IPS-NIHi11 (cell line): ENCODE data around the gene POLR1A.

ENCODE experiments used
- DNase-seq: peaks from one replicate; pipeline ENCODE4 v3.0.0; 2012; ENCODE audit warnings: mixed read lengths, low spot score

Gene POLR1A

DNA sequence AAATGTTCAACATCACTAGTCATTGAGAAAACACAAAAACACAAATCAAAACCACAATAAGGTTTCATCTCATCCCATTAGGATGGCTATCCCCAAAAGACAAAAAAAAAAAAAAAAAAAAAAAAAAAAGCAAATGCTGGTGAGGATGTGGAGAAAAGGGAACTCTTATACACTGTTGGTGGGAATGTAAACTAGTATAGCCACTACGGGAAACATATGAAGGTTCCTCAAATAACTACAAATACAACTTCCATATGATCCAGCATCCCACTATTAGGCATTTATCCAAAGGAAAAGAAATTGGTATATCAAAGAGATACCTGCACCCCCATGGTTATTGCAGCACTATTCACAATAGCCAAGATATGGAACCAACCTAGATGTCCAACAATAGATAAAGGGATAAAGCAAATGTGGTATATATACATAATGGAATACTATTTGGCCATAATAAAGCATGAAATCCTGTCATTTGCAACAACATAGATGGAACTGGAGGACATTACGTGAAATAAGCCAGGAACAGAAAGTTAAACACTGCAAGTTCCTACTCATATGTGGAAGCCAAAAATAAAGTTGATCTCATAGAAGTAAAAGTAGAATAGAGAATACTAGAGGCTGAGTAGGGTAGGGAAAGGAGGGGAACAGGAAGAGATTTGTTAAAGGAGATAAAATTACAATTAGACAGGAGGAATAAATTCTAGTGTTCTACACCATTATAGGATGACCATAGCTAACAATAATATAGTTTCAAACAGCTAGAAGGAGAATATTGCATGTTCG, 8.4 kb downstream of the POLR1A start:
- DNase-seq, result no peak

DNA sequence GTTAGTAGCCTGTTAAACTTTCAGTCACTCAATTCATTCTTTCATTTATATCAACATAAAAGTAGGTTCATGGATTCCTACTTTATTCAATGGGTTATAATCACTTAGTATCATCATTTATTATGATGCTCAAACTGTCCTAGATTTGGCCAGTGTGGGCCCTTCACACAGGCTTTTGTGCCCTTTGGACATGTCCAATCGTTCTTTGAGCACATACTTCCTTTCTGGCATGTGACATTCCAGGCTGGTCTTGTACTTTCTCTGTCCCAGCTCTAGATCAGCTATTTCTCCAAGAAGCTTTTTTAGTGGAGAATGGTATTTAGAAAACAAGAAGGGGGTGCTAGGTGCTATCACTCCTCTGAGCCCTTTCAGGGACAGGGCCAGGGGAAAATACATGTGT, 11.5 kb downstream of the POLR1A start:
- DNase-seq, result no peak

DNA sequence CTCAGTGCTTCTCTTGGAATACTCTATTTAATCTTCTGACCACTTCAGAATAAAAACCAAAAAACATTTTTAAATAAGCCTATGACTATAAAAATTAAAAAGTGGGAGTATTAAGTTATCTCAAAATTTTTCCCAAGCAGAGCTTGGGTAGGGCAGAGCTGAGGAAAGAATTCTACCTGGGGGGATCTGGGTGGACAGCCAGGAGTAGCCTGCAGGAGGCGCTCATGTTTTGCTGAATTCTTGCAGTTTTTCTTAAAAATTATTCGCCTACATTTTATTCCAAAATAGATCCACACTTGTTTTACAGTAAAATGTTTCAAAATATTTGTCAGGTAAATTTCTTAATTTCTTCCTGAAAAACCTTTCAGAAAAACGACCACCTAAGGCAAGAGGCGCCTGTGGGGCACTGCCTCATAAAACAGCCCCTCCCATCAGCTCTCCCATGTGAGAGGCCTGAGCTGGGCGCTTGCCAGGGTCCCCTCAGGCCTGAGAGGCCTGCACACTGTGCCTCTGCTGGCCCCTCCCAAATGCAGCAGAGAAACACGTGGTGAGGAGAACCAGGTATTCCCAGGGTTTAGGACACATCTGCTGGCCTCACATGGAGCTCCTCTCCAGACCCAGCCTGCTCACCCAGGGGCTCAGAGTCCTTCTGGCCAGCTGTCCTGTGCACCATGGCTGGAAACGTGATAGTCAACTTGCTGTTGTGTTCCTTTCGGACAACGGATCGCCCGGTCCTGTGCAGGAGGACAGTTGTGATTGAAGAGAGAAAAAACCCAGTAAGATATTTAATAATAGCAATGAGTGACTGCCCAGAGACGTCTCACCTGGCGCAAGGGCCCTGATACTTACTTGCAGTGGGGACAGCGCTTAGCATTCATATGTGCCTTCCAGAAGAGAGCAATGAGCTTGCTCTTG, 17.5 kb downstream of the POLR1A start:
- DNase-seq, result peak; percentile 42

DNA sequence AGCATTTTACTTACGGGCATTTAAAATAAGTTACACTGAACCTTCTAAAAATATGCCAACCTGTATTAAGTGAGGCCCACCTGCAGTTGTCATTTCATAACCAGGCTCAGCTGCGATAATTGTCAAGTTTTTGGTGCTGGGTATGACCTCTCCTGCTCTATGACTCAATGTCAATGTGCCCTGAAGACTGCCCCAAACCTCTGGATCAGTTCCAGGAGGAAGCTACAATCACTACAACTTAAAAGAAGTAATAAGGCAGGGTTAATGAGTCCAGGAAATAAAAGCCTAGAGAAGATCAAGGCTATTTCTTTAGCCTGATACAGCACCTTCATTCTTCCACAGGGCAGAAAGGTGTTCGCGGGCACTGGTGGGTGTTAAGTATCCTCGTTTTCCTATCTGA, 22.9 kb downstream of the POLR1A start:
- no peak for DNase-seq

DNA sequence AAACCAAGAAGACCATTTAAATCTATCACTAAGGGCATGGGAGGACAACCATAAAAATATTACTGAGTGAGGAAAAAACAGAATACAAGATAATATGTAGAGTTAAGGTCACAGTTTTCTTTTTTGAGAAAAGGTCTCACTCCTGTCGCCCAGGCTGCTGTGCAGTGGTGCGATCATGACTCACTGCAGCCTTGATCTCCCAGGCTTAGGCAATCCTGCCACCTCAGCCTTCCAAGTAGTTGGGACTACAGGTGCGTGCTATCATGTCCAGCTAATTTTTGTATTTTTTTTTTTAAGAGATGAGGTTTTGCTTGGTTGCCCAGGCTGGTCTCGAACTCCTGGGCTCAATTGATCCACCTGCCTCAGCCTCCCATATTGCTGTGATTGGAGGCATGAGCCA, 24.0 kb downstream of the POLR1A start:
- DNase-seq, result no peak

DNA sequence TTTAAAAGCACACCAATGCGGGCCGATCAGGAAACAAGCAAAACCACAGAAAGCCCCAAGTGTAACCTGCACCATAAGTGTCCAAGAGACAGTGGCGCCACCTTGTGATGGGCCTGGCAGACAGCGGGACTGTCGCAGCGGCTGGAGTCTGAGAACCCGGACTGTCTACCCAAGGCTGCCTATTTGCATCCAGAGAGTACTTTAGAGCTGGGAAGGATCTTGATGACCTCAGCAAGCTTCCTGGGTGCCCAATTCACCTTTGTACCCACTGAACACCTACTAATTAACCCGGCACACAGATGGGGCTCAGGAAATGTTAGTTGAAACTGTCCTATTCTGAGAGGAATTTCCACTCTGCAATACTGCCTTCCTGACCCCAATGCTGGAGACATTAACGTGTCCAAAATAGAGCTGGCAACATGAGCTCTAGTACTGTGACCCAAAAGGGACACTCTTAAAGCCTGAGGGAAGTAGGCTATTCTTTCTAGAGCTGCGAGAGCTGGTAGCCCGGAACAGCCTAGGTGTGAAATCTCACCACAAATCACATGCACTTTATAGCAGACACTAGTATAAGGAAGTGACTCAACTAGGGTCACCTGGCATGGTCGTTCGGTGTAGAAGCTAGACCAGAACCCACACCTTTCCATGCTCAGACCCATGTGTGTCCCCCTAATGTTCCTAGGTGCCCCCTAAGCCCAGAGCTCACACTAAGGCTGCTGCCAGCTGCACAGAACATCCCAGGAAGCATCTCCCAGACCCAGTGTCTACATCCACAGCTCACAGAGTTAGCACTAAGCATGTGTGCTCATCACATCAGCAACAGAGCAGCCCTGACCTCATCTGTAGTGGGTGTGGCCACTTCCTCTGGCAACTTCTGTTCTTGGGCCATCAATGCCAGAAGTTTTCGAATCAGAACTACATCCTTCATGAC, 25.4 kb downstream of the POLR1A start:
- peak; percentile 71 for DNase-seq

DNA sequence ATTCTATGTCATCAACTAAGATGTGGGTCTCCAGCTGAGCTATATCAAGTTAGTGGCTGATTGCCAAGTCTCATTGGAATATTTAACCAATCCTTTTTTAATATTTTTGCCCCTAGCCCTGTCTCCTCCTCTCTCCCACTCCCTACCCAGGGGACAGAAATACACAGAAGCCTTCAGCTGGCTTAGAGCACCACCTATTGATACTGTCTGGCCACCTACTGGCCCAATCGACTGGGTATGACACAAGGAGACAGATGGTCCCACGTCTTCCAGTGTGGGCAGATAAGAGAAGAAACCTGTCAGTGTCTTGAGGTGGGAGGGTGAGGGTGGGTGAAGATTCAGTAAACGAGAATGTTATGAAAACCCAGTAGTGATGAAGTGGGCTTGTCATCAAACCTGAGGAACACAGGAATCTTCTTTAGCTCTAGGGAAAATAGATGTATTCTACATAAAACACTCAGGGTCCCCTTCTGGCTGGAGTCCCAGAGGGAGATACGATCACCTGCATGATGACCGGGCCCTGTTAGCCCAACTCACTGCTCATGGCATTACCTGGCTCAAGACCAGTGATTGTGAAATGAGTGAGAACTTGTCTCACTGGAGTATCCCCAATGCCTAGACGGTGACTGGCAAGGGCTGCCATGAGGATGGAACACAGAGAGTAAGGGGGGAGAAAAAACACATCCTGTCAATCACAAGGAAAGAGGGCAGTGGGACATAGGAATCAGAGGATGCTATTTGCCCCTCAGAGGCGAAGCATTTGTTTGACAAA, 26.7 kb downstream of the POLR1A start:
- no peak for DNase-seq

DNA sequence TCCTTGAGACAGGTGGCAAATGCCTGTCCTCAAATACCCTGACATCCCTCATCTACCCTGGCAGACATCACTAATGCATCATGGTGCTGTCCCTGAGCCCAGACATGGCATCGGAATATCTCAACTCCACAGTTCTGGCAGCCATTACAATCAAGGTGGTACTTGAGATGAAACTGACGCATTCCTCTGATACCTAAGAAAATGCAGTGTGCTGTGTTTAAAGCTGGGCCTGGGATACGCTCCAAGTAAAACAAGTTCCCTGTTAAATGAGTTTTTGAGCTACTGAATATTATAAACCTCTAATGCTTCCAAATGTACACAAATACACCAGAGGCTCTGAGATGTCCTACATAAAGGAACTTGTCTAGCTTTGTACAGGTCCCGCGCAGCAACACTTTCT, 29.8 kb downstream of the POLR1A start:
- DNase-seq, result no peak

DNA sequence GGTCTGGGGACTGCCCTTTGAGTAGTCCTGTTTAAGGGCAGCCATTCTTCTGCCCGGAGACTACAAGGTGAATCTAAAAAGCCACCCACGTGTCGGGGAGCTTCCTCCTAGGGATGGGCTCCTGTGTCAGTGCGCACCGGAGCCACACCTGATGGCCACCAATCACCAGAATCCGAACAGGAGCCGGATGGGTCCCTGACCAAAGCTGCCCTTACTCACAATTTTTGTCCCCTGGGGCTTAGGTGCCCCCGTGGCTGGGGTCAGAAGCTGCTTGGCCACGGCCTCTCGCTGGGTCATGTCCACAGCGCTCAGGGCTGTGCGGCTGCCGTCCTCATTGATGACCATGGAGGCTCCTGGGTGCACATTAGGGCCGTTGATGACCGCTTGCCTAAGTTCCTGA, 30.9 kb downstream of the POLR1A start:
- no peak for DNase-seq

DNA sequence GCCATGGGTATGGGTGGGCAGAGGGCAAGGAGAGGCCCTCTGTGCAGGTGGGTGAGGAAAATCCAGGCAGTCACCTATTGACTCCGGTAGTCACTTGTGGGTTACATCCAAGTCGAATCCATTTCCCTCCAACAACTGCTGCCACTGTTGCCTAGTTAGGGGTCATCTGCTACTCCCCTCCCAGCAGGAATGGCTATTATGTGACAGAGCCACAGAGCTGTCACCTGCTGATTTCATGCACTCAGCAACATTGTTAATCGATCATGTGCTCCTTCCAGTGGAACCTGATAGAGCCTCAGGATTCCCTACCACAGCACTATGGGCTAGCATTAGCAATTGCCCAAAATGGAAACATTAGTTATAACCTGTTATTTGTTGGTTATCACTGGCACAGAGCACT, 31.4 kb downstream of the POLR1A start:
- DNase-seq, result no peak

DNA sequence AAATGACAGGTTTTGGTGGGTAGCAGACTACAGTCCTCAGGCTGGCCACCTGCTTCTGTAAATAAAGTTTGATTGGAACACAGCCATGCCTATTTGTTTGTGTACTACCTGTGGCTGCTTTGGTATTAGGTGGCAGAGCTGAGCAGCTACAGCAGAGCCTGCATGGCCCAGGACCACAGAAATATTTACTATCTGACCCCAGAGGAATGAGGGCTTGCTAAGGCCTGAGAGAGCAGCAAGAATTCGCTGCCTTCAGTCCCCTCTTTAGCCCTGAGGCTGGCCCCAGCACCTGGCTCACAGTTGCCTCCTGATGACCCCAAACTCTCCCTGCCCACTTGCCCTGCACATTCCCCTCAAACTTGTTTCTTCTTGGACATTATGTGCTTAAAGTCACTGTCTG, 32.5 kb downstream of the POLR1A start:
- no peak for DNase-seq

DNA sequence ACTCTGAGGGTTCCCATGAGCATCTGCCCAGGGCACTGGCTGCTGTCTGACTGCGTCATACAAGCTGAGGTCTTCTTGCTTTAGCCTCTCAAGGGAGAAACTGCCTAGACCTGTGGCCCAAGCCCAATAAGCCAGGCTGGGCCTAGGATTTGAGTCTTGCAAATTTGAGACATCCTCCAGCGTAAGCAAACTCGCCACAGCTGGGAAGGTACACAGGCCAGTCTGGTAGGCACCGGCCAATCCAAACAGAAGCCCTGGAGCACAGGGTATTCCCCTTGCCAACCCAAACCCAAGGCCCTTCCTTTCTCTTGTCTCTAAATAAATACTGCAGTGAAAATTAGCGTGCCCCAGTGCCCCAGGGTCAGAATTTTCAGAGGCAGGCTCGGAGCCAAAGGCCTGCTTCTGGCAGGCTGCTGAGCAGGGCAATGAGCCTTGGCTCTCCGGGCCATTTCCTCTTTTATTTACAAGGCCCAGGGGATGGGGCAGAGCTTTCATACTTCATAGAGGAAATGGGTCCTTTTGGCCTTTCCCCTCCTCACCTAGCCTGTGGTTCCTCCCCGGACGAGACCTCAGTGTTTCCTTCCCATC, 33.3 kb downstream of the POLR1A start:
- DNase-seq, result no peak

DNA sequence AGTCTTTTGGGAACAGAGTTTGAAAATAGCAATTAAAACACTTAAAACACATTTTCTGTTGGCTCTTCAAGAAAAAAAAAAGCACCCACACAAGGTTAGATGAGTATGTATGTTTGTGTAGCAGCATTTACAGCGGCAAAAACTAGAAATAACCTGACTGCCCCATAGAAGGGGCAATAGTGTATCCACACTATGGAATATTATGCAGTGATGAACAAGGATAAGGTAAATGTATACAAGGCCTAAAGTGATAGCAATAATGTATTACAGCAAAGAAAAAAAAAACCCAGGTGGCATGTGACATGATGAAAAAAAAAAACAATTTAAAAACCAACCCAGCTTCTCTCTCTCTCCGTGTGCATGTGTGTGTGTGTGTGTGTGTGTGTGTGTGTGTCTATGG, 34.8 kb downstream of the POLR1A start:
- DNase-seq, result no peak

DNA sequence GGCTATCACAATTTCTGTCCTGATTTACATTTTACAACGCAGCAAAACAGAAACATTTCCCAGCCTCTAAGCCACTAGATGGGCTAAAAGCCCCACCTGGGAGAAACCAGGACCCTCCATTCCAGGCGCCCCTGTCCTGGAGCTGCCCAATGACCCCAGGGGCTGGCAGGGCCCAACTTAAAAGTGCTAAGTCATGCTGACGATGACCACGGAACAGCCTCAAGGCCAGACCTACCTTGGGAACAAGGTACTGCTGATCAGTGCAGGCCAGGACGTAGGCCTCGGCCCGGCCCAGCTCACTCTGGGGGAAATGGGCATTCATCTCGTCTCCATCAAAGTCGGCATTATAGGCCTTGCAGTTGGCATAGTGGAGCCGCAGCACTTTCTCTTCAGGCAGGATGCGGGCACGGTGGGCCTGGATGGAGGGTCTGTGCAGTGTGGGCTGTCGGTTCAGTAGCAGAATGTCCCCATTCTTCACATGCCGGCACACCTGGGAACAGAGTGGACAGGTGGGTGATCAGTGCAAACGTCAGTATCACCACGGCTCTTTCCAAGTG, 35.8 kb downstream of the POLR1A start:
- no peak for DNase-seq

DNA sequence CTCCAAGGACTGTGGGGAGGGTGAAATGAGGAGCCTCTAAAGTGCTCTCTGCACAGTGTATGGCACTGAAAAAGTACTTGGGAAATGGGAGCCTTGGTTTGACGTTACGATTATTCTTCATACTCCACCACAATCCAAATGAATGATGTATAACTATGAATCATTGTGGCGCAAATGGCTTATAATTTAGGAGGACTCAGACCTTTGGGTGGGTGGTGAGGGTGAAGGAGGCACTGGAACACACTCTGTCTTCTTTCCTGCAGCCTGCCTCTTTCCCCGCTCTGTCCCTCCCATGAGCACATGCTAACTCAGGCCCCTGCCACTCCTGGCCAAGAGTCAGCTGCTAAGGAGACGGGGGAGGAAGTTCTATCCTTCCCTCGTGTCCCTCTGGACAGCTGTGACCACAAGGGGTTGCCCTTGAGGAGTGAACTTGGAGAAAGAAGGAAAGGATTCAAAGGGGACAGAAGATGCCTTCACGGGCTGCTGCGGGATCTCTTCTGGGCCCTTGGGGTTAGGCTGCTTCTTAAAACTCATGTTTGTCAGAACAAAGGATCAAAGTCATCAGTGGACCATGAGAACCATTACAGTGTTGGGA, 36.5 kb downstream of the POLR1A start:
- DNase-seq, result no peak

DNA sequence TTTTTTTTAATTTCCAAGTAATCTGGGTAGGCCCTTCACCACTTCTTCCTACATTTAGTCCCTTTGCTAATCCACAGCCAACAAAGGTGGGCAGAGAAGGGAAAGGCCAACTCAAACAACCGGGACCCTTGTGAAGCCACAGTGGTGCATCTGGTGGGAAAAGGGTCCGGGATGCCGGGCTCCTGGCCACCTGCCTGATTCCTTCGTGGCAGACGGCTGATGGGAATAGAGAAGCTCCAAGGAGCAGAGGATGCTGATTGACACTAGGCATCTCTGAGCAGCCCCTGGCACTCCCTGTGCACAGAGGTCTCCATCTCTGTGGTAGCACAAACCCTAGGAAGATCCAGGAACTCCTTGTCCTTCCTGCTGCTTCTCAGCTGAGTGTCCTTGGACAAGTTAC, 37.0 kb downstream of the POLR1A start:
- no peak for DNase-seq

DNA sequence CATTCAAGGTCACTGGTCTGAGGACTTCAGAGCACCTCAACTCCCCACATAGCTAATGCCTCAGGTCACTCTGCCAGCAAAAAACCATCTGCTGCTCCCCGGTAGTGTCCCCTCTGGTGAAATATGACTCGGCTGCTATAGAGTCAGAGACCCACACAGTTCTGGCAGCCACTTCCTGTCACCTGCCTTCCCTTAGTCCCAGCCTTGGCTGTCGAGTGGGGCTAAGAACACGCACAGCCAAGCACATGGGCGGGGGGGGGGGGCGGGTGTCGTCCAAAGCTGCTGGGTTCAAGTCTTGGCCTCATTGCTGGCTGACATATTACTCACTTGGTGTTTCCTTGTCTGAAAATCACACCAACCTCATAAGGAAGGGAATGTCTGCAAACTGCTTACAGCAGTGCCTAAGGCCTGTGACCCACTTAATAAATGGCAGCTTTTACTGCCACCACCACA, 37.5 kb downstream of the POLR1A start:
- DNase-seq, result no peak

DNA sequence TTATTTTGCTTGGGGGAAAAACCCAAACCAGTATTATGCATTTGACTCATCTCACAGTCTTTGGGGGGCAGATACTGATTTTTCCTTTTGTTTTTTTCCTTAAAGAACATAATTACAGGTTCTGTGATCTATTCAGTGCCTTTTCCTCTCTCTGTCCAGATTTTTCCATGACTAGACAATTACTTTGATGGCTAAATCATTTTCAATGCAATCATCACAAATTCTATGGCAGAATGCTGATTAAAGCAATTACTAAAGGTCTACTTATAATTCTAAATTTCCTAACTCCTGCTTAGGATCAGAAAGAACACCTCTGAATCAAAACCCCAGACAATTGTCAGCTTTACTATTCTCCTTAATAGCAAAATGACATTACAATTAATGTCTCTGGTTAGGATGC, 38.8 kb downstream of the POLR1A start:
- DNase-seq, result no peak

DNA sequence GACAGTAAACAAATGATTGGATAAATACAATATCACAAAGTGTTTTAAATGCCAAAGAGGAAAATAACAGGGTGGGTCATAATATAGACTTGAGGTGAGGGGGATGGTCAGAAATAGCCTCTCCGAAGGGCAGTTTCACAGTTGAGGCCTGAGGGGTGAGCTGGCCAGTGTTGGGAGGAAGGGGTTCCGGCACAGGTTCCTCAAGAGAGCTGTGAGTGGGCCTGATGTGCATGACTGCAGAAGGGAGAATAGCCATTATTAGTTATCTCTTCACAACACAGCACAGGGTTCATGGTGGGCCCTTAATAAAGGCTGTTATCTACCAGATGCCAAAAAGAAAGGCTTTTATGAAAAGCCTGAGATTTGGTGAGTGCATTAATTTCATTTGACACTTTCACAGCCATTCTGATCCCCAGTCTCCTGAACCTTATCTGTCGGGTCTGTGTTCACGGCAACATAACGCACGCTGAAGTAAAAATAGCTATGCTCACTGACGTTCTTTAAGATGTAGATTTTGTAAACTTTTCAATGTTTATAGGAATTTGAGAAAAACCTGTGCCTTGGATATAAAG, 39.6 kb downstream of the POLR1A start:
- DNase-seq, result no peak

DNA sequence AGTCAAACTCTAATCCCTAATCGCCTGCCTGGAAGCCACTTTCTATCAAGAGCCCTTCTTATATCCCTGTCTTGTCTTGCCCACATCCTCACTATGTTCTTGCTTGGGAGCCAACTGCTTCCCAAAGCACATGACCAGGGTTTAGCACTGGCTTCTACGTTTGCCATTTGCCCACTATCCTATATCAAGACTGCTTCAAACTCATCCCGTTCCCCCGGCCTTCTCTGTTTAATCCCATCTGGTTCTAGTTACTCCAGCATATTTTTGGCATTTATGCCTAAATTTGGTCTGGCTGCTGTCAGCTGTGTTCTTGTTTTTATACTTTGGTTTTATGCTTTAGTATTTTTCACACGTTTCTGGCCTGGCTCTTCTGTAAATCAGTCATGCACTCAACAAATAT, 40.2 kb downstream of the POLR1A start:
- DNase-seq, result no peak
